ENCODE data around the gene SNCA. TPM values are rescaled to one million over a fixed set of nuclear protein-coding genes. Genes with fewer than 3 reads are reported as not detected.

SNCA gene
- total RNA-seq, 4 donors from 2014 or later, result 11.6 to 27.4 (median 19.3) TPM

- Histone ChIP-seq H3K27me3 (no peaks in the 10 kb centered on the region), H3K27ac (no peak overlapping the region), H3K4me1 (peaks cover 7% of the 10 kb centered on the region), H3K4me3 (no peak overlapping the region), H3K9me3 (no peaks in the 10 kb centered on the region), H3K36me3 (no peaks in the 10 kb centered on the region)
- 90% methylated on average over 4 of the region's 4 CpGs for WGBS
- TF ChIP-seq EP300 (IDR thresholded peaks at IDR 0.05) (no peak), POLR2AphosphoS5 (IDR thresholded peaks at IDR 0.05) (no peak), POLR2A (IDR thresholded peaks at IDR 0.05) (no peak), CTCF (IDR thresholded peaks at IDR 0.05) (no peak)
- DNase-seq (ENCODE audit: low spot score in 2 of 2), result no peak
Observed at GRCh38 chr4:89739311-89739988, 97.5 kb downstream of the SNCA start.

- H3K9me3 ChIP-seq, result no peaks in the 10 kb centered on the region
- no peak for DNase-seq (ENCODE audit: low spot score in 2 of 2)
- H3K4me3 ChIP-seq, result no peak overlapping the region
- H3K36me3 ChIP-seq, result no peaks in the 10 kb centered on the region
- WGBS, result 37% methylated on average over 2 of the region's 2 CpGs
- no peaks in the 10 kb centered on the region for H3K27me3 ChIP-seq
- no peak overlapping the region for H3K27ac ChIP-seq
- H3K4me1 ChIP-seq, result peaks cover 7% of the 10 kb centered on the region
- TF ChIP-seq EP300 (IDR thresholded peaks at IDR 0.05) (no peak), POLR2AphosphoS5 (IDR thresholded peaks at IDR 0.05) (no peak), CTCF (IDR thresholded peaks at IDR 0.05) (no peak), POLR2A (IDR thresholded peaks at IDR 0.05) (no peak)
Observed at GRCh38 chr4:89737888-89738287, 99.1 kb downstream of the SNCA start.

GRCh38 chr4:89733946-89734345, 103.0 kb downstream of the SNCA start:
- Histone ChIP-seq H3K4me1 (peaks cover 7% of the 10 kb centered on the region), H3K27ac (no peak overlapping the region), H3K4me3 (no peak overlapping the region), H3K27me3 (no peaks in the 10 kb centered on the region), H3K36me3 (no peaks in the 10 kb centered on the region), H3K9me3 (no peaks in the 10 kb centered on the region)
- TF ChIP-seq EP300 (IDR thresholded peaks at IDR 0.05), result no peak
- no peak for TF ChIP-seq POLR2AphosphoS5 (IDR thresholded peaks at IDR 0.05)
- no peak for TF ChIP-seq POLR2A (IDR thresholded peaks at IDR 0.05)
- no peak for TF ChIP-seq CTCF (IDR thresholded peaks at IDR 0.05)
- WGBS, result 93% methylated on average over 3 of the region's 3 CpGs
- no peak for DNase-seq (ENCODE audit: low spot score in 2 of 2)

GRCh38 chr4:89727238-89727637, 109.7 kb downstream of the SNCA start:
- no peaks in the 10 kb centered on the region for H3K36me3 ChIP-seq
- DNase-seq (ENCODE audit: low spot score in 2 of 2), result no peak
- no peak for TF ChIP-seq POLR2A (IDR thresholded peaks at IDR 0.05)
- TF ChIP-seq CTCF (IDR thresholded peaks at IDR 0.05), result no peak
- TF ChIP-seq EP300 (IDR thresholded peaks at IDR 0.05), result no peak
- TF ChIP-seq POLR2AphosphoS5 (IDR thresholded peaks at IDR 0.05), result no peak
- no peaks in the 10 kb centered on the region for H3K4me1 ChIP-seq
- no peak overlapping the region for H3K27ac ChIP-seq
- no peaks in the 10 kb centered on the region for H3K9me3 ChIP-seq
- no peak overlapping the region for H3K4me3 ChIP-seq
- no peaks in the 10 kb centered on the region for H3K27me3 ChIP-seq

GRCh38 chr4:89725268-89725667, 111.7 kb downstream of the SNCA start:
- TF ChIP-seq POLR2A (IDR thresholded peaks at IDR 0.05) (no peak), EP300 (IDR thresholded peaks at IDR 0.05) (no peak), CTCF (IDR thresholded peaks at IDR 0.05) (no peak), POLR2AphosphoS5 (IDR thresholded peaks at IDR 0.05) (no peak)
- Histone ChIP-seq H3K9me3 (no peaks in the 10 kb centered on the region), H3K4me1 (no peaks in the 10 kb centered on the region), H3K36me3 (no peaks in the 10 kb centered on the region), H3K4me3 (no peak overlapping the region), H3K27me3 (no peaks in the 10 kb centered on the region), H3K27ac (no peak overlapping the region)
- DNase-seq (ENCODE audit: low spot score in 2 of 2), result no peak
- WGBS, result 81% methylated on average over 5 of the region's 5 CpGs
